ENCODE data around the gene TM4SF1. TPM values are rescaled to one million over a fixed set of nuclear protein-coding genes. Genes with fewer than 3 reads are reported as not detected.
A peak's percentile ranks its signal among the peaks of the same experiment; 100 is the strongest.

TM4SF1 gene
- total RNA-seq, 1 experiment from 2014 or later, result 1,063 TPM

GRCh38 chr3:149343951-149344350 lies 33.5 kb downstream of the TM4SF1 start:
- ChIA-PET POLR2A (no interaction called here), CTCF (no interaction called here)
- no peak overlapping the region for H3K4me3 ChIP-seq (ENCODE audit: low read depth in 2 of 2, low read length in 2 of 2)
- ATAC-seq (no peak), DNase-seq (ENCODE audit: low read depth, low spot score) (no peak)
- BruUV-seq (replicated peaks), result no TSS peak
- H3K4me1 ChIP-seq (ENCODE audit: control insufficient read depth, insufficient read depth, low read length), result peaks cover 25% of the 10 kb centered on the region
- no peaks in the 10 kb centered on the region for H3K27me3 ChIP-seq (ENCODE audit: control insufficient read depth, insufficient read depth, low read length)
- in situ Hi-C loops (cut with HindIII; ENCODE audit: low pct_unique_long_range_greater_than_20kb, low sequenced_read_pairs) (no loop called here), intact Hi-C loops (cut with micrococcal nuclease; ENCODE audit: unreplicated experiment) (no loop called here)
- peak; percentile 28; the same call in 1 of the 2 replicates for TF ChIP-seq CTCF (IDR thresholded peaks at IDR 0.05)
- no peak for TF ChIP-seq SIN3A (IDR thresholded peaks at IDR 0.05; ENCODE audit: borderline replicate concordance, insufficient read depth, low read depth, low read length)
- H3K36me3 ChIP-seq (ENCODE audit: control insufficient read depth, insufficient read depth, low read length), result no peaks in the 10 kb centered on the region
- H3K27ac ChIP-seq (ENCODE audit: low read length), result peak overlapping the region; percentile 100
- peaks cover 33% of the 10 kb centered on the region; the same call in 1 of the 2 replicates for H3K9me3 ChIP-seq (ENCODE audit: control insufficient read depth, insufficient read depth, low read depth, low read length)

GRCh38 chr3:149342413-149343380 lies 34.8 kb downstream of the TM4SF1 start:
- H3K36me3 ChIP-seq (ENCODE audit: control insufficient read depth, insufficient read depth, low read length), result no peaks in the 10 kb centered on the region
- no peak for ATAC-seq
- H3K4me3 ChIP-seq (ENCODE audit: low read depth in 2 of 2, low read length in 2 of 2), result no peak overlapping the region
- TF ChIP-seq REST (IDR thresholded peaks at IDR 0.05; ENCODE audit: insufficient read depth in 1 of 2, low read depth in 2 of 2, low read length in 1 of 2) (0 out of 4 replicates have a peak, but pooled peaks of 1 of the 2 experiments have one; percentile 28), TCF7L2 (IDR thresholded peaks at IDR 0.05; ENCODE audit: low read depth, low read length) (no peak), POLR2AphosphoS5 (IDR thresholded peaks at IDR 0.05; ENCODE audit: low read depth, low read length) (no peak)
- POLR2A ChIA-PET, result interaction anchor here (0.8 to 1.0 kb wide), 2 partner anchors 12 to 34 kb away, joined by 3 read pairs; partner anchors contain the start of gene TM4SF1
- no peak for DNase-seq (ENCODE audit: low read depth, low spot score)
- CTCF ChIA-PET, result interaction anchor here (0.6 kb wide), 1 partner anchor 19 kb away, joined by 3 read pairs; no protein-coding TSS in a partner anchor
- peaks cover 42% of the 10 kb centered on the region; the same call in 1 of the 2 replicates for H3K9me3 ChIP-seq (ENCODE audit: control insufficient read depth, insufficient read depth, low read depth, low read length)
- H3K4me1 ChIP-seq (ENCODE audit: control insufficient read depth, insufficient read depth, low read length), result peaks cover 28% of the 10 kb centered on the region
- H3K27ac ChIP-seq (ENCODE audit: low read length), result peak overlapping the region; percentile 100
- H3K27me3 ChIP-seq (ENCODE audit: control insufficient read depth, insufficient read depth, low read length), result no peaks in the 10 kb centered on the region
- in situ Hi-C loops (cut with HindIII; ENCODE audit: low pct_unique_long_range_greater_than_20kb, low sequenced_read_pairs), result no loop called here
- intact Hi-C loops (cut with micrococcal nuclease; ENCODE audit: unreplicated experiment), result no loop called here
- BruUV-seq (replicated peaks), result no TSS peak

Measured in Panc1 (cell line).